GM20431 (cell line): ENCODE results near the gene DHX58.

Source experiments
- in situ Hi-C: fragments of 300-500 bp; cut with MseI, MboI; formaldehyde crosslinking; loops from one replicate; pipeline ENCODE4 v1.15.0; 2020; ENCODE audit warnings: low sequenced_read_pairs; ENCODE audit not compliant: unreplicated experiment

Gene DHX58

DNA sequence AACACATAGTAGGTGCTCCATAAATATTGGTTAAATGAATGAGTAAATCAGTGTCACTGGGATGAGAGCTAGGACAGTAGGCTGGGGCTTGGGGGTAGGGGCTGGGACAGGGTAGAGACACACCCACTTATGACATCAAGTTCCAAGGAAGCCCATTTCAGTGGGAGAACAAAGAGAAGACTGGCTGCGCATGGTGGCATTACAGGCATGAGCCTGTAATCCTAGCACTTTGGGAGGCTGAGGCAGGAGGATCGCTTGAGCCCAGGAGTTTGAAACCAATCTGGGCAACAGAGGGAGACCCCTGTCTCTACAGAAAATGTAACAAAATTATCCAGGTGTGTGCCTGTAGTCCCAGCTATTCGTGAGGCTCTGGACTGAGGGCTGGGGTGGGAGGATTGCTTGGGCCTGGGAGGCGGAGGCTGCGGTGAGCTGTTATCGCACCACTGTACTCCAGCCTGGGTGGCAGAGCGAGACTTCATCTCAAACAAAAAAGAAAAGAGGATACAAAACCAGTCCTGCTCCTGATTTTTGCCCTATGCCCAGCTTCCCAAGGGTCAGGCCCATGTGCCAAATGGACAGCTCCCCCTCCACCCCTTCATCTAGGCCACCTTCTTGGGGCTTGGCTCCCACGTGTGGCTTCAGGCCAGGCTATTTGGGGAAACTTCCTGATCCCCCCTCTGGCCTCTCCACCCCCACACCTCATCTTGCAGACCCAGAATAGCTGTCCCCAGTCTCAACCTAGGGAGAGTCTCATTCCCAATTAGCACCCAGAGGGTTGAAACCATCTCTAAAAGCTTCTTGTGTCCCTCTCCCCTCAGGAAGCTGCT lies 21.3 kb downstream of the DHX58 start:
- in situ Hi-C loops, result no loop called here

DNA sequence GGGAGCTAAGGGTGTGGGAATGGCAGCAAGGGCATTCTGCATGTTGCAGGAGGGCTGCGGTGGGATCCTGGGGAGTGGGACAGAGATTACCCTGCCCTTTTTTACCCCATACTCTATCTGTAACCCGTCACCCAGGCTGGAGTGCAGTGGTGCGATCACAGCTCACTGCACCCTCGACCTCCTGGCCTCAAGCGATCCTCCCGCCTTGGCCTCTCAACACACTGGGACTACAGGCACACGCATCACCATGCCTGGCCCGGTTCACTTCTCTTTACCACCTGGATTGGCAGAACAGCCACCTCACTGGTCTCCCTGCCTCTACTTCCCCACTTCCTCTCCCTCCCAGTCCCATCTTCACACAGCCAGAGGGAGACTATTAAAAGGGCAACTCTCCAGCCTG lies 23.8 kb downstream of the DHX58 start:
- in situ Hi-C loops, result no loop called here

DNA sequence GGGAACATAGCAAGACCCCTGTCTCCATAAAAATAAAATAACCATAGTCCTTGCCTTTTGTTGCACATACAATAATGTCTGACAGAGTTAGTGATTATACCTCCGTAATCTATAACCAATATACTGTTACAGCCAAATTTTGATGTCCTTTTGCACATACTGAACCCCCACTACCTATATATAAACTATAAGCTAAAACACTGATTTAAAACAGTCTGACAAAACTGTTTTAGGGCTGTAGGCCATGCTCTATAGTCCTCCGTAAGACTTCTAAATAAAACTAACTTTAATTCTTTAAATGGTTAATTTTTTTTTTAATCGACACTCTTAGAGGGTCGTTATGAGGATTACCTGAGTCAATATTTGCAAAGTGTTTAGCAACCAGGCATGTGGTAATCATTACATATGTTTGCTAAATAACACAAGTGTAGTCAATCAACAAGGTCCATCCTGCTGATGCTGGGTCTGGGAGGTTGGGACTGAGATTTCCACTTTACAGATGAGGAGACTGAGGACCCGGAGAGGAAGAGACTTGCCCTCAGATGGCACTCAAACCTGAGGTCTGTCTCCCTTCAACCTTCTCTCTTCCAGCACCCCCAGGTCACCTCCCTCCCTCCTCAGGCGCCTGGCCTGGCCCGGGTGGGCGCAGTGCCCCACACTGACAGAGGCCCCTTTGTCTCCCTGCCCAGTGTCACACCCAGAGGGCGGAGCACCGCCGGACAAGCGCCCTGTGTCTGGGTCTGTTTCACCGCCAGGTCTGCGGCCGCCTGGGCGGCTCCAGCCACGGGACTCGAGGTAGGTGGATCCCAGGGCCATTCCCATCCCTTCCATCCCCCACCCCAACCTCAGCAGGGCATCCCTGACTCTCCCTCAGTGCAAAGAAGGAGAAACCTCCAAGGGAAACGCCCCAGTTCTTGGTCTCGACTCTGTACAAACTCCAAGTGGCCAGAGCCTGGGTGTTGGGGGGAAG lies 24.5 kb downstream of the DHX58 start:
- in situ Hi-C loops, result no loop called here

DNA sequence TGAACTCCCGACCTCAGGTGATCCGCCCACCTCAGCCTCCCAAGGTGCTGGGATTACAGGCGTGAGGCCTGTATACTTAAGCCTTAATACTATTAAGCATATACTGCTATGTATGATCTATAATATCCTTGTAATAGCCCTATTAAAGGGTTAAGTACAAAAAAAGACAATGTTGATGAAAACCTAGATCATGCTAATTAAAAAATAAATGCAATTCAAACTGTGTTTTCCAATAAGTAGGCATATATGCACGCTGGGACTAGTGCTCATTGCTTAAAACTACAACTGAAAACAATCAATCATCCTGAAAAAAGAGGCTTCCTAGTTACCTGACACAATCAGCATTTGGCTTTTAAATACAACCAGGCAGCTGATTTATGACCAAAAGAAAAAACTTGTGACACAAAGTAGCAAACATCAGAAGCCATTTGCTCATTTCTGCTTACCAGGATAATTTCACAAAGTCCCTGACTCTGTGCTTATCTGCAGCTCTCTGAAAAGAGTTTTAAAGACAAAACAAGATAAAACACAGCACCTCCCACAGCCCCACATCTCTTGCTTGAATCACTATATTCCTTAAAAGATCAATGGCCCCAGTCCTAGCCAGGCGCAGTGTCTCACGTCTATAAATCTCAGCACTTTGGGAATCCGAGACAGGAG lies 25.3 kb downstream of the DHX58 start:
- in situ Hi-C loops, result no loop called here

- in situ Hi-C loops, result no loop called here
Observed at GRCh38 chr17:42081516-42082129, 30.9 kb downstream of the DHX58 start.

DNA sequence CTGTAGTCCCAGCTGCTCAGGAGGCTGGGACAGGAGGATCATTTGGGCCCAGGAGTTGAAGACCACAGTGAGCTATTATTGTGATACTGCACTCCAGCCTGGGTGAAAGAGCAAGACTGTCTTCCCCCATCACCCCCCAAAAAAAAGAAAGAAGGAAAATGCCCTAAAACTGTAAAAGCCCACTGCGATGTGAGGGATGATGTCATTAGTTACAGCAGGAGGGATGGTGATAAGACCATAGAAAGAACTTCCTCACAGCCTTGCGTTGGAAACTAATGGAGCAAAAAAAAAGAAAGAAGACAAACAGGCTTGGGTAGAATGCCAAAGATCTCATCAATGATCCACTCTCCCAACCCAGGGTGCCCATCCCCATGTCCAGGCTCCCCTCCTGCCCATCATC lies 33.0 kb downstream of the DHX58 start:
- in situ Hi-C loops, result no loop called here

- in situ Hi-C loops, result no loop called here
Observed at GRCh38 chr17:42078396-42079043, 34.0 kb downstream of the DHX58 start.

GRCh38 chr17:42077755-42078154 lies 34.8 kb downstream of the DHX58 start:
- in situ Hi-C loops, result no loop called here

DNA sequence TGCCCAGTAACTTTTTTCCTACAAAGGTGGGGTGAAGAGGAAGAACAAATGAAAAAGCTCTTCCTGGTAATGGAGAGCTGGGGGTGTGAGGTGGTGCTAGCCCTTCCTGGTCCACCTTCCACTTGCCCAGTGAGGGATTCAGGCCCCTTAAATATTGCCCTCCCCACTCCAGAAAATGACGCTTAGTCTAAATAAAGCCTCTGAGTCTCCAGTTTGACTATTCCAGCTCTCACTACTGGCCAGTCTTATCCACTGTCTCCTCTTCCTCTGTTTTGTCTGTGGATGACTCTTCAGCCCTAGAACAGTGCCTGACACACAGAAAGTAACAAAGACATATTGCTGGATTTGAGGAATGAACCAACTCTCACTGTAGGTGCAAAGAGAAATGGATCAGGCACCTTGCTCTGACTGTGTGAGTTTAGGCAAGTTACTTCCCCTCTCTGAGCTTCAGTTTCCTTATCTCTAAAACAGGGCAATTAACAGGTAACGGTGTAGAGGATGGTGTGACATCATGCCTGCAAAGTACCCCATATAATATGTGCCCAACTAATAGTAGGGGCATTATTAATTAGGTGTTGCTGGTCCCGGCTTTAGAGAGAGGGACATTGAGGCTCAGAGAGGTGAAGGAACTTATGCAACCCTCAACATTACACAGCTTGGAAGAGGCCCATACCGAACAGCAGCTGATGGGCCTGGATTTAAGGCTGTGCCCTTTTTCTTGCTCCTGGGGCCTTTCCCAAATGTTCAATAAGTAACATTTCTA lies 35.5 kb downstream of the DHX58 start:
- in situ Hi-C loops, result no loop called here

- in situ Hi-C loops, result no loop called here
Observed at GRCh38 chr17:42075789-42076188, 36.7 kb downstream of the DHX58 start.

GRCh38 chr17:42072323-42073187 lies 40.0 kb downstream of the DHX58 start:
- in situ Hi-C loops, result no loop called here

DNA sequence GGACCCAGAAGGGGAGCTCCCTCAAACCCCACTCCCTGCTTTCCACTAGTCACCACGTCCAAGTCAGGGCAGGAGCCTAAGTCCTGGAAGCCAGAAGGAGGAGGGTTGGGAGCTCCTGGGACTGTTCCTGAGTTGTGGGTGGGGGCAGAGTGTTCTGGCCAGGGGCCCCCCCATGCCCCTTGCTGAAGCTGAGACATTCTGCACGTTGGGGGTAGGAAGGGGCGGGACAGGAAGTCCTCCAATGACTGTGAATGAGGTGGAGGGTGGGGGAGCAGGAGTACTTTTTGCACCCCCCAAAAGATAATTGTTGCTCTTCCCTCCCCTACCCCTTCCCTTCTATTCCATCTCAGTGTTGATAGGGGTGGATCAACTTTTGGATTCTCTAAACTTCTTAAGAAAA lies 40.7 kb downstream of the DHX58 start:
- in situ Hi-C loops, result no loop called here

DNA sequence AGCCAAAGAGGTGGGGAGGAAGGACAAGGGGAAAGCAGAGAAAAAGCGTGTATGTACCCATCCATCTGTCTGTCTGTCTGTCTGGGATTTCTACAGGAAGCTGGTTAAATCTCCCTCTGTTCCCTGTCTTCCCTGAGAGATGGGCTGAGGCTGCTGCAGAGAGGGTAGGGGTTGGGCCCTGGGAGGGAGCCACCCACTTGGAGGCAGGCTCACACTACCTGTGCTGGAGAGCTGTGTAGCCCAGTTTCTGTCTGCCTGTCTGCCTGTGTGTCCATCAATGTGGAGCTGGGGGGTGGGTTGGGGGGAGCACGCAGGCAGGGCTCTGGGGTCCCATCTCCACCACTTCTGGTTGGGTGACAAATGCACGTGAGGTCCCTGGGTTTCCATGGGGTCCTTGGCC lies 43.5 kb downstream of the DHX58 start:
- in situ Hi-C loops, result no loop called here

DNA sequence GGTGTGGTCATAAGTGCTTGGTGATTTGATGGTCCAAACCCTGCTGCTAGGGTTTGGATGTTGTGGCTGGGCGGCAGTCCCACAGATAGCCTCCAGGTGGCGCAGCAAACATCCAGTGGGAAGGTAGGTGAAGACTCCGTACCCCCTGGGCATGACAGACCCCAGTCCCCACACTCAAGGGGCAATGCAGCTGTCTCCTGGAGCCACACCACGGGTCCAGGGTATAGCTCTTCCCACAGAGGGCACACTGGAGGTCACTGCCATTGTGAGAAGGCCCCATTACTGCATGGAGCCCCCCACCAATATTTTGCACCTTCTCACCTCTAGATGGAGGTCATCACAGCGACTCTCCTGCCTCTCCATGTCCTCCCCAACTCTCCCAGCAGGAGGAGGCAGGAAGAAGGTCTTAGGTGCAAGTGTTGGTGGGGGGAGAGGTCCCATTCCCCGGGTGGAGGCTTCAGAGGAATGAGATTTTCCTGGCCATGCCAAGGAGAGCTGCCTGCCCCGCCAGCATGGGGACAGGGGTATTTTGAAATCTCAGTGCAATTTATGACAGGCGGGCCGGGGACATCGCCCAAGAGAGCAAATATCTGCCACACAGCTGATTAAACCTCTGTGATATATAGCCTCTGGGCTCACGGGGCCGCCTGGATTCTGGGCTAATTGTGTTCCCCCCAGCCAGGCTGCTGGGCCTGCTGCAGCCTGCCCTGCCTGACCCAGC lies 45.0 kb downstream of the DHX58 start:
- in situ Hi-C loops, result no loop called here

GRCh38 chr17:42065201-42065600 lies 47.3 kb downstream of the DHX58 start:
- in situ Hi-C loops, result no loop called here

- in situ Hi-C loops, result no loop called here
Observed at GRCh38 chr17:42062681-42063080, 49.8 kb downstream of the DHX58 start.

DNA sequence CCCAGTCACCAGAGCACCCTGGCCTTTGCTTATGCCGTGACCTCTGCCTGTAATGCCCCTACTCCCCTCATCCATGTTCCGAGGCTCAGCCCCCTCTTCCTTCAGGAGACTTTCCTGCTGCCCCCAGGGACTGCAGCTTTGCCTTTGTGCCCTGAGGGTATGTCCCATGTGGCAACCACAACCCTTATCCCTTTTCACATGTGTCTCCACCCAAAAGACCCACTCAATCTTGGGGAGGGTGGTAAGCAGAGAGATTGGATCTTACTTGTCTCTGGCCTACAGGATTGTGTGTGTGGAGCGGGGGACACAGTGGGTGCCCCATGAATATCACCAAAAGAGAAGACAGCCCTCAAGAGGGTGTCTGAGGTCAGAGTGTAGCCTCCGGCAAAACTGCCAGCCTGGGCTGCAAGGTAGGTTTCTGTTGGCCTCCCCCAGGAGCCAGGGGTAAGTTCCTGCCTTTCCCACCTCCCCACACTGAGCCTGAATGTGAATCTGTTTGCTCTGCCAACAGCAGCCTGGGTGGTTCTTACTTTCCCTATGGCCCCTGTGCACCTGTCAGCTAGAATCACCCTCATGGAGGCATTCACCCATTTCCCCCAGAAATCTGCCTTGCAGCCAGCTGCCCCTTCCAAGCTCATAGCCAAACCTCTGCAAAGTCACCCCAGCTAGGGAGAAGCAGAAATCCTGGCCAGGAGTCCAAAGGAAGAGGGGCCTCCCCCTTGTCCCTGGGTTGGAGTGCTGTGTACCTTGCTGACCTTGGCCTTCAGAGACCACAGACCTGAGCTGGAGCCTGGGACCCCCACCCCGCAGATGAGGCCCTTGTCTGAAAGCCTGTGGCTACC lies 50.6 kb downstream of the DHX58 start:
- in situ Hi-C loops, result no loop called here
